Upper lobe of left lung (tissue), 6 donors: ENCODE measurements around the gene DHTKD1. TPM values are rescaled to one million over a fixed set of nuclear protein-coding genes. Genes with fewer than 3 reads are reported as not detected.

Source experiments
- small RNA-seq, 4 donors: library from RNA; depleted of rRNA; stranded (forward); fragments of <200 nt; gene quantifications; one replicate each; pipeline ENCODE3, GENCODE V24; 2016
- total RNA-seq, 6 donors: library from RNA; depleted of rRNA in 4 of 6; stranded (reverse); fragments of >200 nt in 4 of 6; gene quantifications; one replicate each; pipeline versions ENCODE4 v1.1.0 to v1.2.1, GENCODE V29; 2016 to 2021
- donor health status: DM: no; HTN: no; CAD: no; lungs with moderate emphysema.
- donor health status: DM: no; HTN: yes; CAD: no; lungs with severe emphysema.

The DHTKD1 gene
- total RNA-seq, 6 donors from 2014 or later, result 14.5 to 95.3 (median 22.6) TPM

Small RNAs within 50 kb of the gene (small RNA-seq; reads per million reads assigned to genes)
- 0 reads per million in 4 donors for gene MIR548AK
- 0 reads per million in 4 donors for gene RNU6-88P

Other genes starting within 250 kb of the DHTKD1 start
- gene PROSER2, start 245.6 kb upstream of the DHTKD1 start, total RNA-seq, result 10 to 100 TPM; 19.8 to 64.5 (median 24.7) TPM
- 10 to 100 TPM; 16.0 to 44.0 (median 17.3) TPM for gene UPF2, start 26.1 kb upstream of the DHTKD1 start, total RNA-seq
- 1 to 10 TPM; 3.2 to 9.3 (median 5.9) TPM for gene SEC61A2, start 60.7 kb downstream of the DHTKD1 start, total RNA-seq
- 10 to 100 TPM; 13.5 to 50.4 (median 45.4) TPM for gene NUDT5, start 126.9 kb downstream of the DHTKD1 start, total RNA-seq
- 10 to 100 TPM; 19.9 to 57.5 (median 42.6) TPM for gene CDC123, start 127.2 kb downstream of the DHTKD1 start, total RNA-seq